DLD1 (cell line): ENCODE measurements around the gene FAM181B.

ENCODE experiments used
- in situ Hi-C: cut with HindIII; loops from 2 replicates; pipeline ENCODE4 v1.10.0; 2017; ENCODE audit warnings: low sequenced_read_pairs

Gene FAM181B

GRCh38 chr11:82686211-82686610, 47.5 kb downstream of the FAM181B start:
- in situ Hi-C loops = no loop called here

- in situ Hi-C loops = no loop called here
These were observed 50.6 kb downstream of the FAM181B start for GRCh38 chr11:82683029-82683428.

- in situ Hi-C loops = no loop called here
These were observed 51.5 kb downstream of the FAM181B start for GRCh38 chr11:82682003-82682751.

GRCh38 chr11:82680252-82680651, 53.4 kb downstream of the FAM181B start:
- in situ Hi-C loops = no loop called here
